ENCODE results near the gene ERMARD. TPM values are rescaled to one million over a fixed set of nuclear protein-coding genes. Genes with fewer than 3 reads are reported as not detected.
"Not testable (repeated sequence)": the region's sequence is repeated elsewhere in the genome, so short reads cannot be mapped to it uniquely, and the experiment has no call there.

ERMARD gene
- total RNA-seq, 2 donors from 2014 or later, result 8.6 to 12.2 TPM

DNA sequence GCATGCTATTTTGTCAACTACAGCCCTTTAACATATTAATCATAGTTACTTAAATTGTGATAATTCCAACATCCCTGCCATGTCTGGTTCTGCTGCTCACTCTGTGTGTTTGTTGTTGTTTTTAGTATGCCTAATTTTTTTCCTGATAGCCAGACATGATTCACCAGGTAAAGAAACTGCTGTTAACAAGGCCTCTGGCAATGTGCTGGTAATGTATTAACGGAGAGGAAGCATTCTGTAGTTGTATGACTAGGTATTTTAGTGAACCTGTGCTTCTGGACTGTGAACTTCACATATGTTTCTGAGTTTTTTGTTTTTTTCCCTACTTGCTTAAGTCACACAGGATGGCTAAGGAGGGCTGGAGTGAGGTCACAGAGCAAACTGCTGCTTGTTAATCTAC, 4.9 kb upstream of the ERMARD start:
- TF ChIP-seq POLR2A (IDR thresholded peaks at IDR 0.05), result no peak
- TF ChIP-seq, protein P1, sequence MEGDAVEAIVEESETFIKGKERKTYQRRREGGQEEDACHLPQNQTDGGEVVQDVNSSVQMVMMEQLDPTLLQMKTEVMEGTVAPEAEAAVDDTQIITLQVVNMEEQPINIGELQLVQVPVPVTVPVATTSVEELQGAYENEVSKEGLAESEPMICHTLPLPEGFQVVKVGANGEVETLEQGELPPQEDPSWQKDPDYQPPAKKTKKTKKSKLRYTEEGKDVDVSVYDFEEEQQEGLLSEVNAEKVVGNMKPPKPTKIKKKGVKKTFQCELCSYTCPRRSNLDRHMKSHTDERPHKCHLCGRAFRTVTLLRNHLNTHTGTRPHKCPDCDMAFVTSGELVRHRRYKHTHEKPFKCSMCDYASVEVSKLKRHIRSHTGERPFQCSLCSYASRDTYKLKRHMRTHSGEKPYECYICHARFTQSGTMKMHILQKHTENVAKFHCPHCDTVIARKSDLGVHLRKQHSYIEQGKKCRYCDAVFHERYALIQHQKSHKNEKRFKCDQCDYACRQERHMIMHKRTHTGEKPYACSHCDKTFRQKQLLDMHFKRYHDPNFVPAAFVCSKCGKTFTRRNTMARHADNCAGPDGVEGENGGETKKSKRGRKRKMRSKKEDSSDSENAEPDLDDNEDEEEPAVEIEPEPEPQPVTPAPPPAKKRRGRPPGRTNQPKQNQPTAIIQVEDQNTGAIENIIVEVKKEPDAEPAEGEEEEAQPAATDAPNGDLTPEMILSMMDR (IDR thresholded peaks at IDR 0.05), result no peak
- intact Hi-C loops (cut with DNase I), result no loop called here

DNA sequence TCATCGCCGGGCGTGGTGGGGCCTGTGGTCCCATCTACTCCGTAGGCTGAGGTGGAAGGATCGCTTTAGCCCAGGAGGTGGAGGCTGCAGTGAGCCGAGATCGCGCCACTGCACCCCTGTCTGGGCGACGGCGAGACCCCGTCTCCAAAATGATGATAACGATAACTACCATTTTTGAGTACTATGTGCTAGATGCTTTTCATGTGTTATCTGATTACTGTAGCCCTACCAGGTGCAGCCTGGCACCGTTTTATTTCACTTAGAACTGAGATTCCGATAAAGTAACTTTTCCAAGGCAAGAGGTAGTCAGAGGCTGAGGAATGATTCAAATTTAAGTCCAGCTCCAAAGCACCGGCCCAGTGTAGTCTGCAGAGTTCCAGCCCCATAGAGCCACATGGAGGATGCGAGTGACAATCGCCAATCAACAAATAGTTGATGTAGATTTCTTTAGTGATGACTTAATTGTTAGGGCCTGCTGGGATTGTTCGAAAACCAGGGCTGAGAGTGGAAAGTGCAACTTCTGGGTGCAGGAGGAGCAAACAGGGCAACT, 727 bp downstream of the ERMARD start:
- DNase-seq, result no peak
- H3K27me3 ChIP-seq, result no peaks in the 10 kb centered on the region
- WGBS, 2 donors, result 3 to 4% methylated on average over 17 to 19 of the region's 19 CpGs

More for the DNA sequence above, 4.9 kb upstream of the ERMARD start:
- Histone ChIP-seq H3K4me3 (no peak overlapping the region), H3K9me3 (no peaks in the 10 kb centered on the region), H3K4me1 (peaks cover 11% of the 10 kb centered on the region), H3K36me3 (replicated peaks in 1 of 2; ENCODE audit: insufficient read depth in 1 of 2, low read depth in 2 of 2) (no peaks in the 10 kb centered on the region), H3K27me3 (no peaks in the 10 kb centered on the region), H3K27ac (no peak overlapping the region)
- WGBS, 2 donors, result 87 to 88% methylated on average over 1 of the region's 1 CpG
- ATAC-seq (no peak), DNase-seq (no peak)

DNA sequence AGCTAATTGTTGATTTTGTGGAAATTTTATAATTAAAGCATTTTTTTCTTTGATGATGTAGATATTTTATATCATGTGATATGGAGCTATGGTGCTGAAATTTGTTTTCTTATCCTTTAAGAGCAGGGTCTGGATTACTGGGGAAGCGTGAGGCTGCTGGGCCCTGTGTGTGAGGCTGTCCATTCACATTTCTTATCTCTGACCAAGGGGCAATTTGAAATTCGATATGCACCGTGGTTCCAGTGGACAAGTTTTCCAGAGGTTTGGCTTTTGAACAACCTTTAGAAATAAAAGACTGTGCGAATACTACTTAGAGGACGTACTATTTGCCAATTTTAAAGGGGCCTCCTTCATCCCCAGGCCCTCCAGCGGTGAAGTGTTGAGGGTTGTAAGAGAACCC, 3.7 kb downstream of the ERMARD start:
- Histone ChIP-seq H3K27me3 (no peaks in the 10 kb centered on the region), H3K27ac (no peak overlapping the region), H3K9me3 (no peaks in the 10 kb centered on the region), H3K36me3 (replicated peaks in 1 of 2; ENCODE audit: insufficient read depth in 1 of 2, low read depth in 2 of 2) (peaks cover 0 to 13% of the 10 kb centered on the region in 2 donors), H3K4me3 (no peak overlapping the region), H3K4me1 (peaks cover 16% of the 10 kb centered on the region)
- intact Hi-C loops (cut with DNase I), result no loop called here
- DNase-seq (no peak), ATAC-seq (no peak)
- TF ChIP-seq, protein P1 (IDR thresholded peaks at IDR 0.05), result no peak
- TF ChIP-seq POLR2A (IDR thresholded peaks at IDR 0.05), result no peak
- WGBS, 2 donors, result 75 to 84% methylated on average over 6 of the region's 6 CpGs

More for the DNA sequence above, 727 bp downstream of the ERMARD start:
- peaks cover 21% of the 10 kb centered on the region for H3K4me1 ChIP-seq
- peaks cover 0 to 2% of the 10 kb centered on the region in 2 donors for H3K36me3 ChIP-seq (replicated peaks in 1 of 2; ENCODE audit: insufficient read depth in 1 of 2, low read depth in 2 of 2)
- intact Hi-C loops (cut with DNase I), result no loop called here
- ATAC-seq, result no peak
- peak overlapping the region; percentile 92 to 99 (median 94) for H3K27ac ChIP-seq
- peak overlapping the region; percentile 54 to 75 for H3K4me3 ChIP-seq
- no peaks in the 10 kb centered on the region for H3K9me3 ChIP-seq
- TF ChIP-seq, protein P1 (IDR thresholded peaks at IDR 0.05), result no peak
- no peak for TF ChIP-seq POLR2A (IDR thresholded peaks at IDR 0.05)

DNA sequence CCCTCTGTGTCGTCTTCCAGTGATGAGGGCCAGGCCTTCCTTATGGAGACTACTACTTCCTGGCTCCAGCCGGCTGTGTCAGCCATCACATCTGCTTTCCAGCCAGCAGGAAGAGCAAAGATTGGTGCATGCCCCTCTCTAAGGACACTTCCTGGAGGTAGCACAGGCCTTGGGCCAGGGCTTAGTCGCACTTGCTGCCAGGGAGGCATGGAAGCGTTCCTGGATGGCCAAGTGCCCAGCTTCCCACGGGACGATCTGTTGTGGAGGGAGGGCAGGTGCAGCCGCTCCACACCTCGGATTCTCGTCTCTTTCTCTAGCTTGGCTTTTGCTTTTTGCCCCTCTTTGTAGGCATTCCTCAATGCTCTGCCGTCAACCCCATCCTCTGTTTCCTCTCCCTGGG, 11.9 kb downstream of the ERMARD start:
- ATAC-seq (no peak), DNase-seq (no peak)
- Histone ChIP-seq H3K4me1 (no peaks in the 10 kb centered on the region), H3K36me3 (replicated peaks in 1 of 2; ENCODE audit: insufficient read depth in 1 of 2, low read depth in 2 of 2) (peaks cover 0 to 11% of the 10 kb centered on the region in 2 donors), H3K4me3 (no peak overlapping the region), H3K9me3 (no peaks in the 10 kb centered on the region), H3K27ac (no peak overlapping the region), H3K27me3 (no peaks in the 10 kb centered on the region)
- no peak for TF ChIP-seq POLR2A (IDR thresholded peaks at IDR 0.05)
- TF ChIP-seq, protein P1 (IDR thresholded peaks at IDR 0.05), result no peak
- intact Hi-C loops (cut with DNase I), result no loop called here
- WGBS, 2 donors, result 77 to 78% methylated on average over 10 of the region's 10 CpGs

DNA sequence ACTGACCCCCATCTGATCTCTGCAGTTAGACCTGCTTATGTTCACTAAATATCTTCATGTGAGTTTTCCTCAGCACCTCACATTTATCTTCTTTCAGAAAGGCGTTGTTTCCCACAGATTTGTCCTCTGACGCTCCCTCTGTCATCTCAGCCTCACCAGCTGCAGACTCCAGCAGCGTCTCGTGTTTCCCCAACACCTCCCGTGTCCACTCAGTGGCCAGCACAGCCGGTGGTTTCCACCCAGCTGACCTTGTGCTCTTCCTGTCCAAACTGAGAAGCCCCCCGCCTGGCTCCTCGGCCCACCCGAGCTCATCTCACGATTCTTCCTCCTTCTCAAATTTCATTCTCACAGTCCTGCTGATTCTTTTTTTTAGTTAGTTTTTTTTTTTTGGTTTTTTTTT, 12.5 kb downstream of the ERMARD start:
- intact Hi-C loops (cut with DNase I), result no loop called here
- ATAC-seq (no peak), DNase-seq (no peak)
- TF ChIP-seq, protein P1 (IDR thresholded peaks at IDR 0.05), result no peak
- no peak for TF ChIP-seq POLR2A (IDR thresholded peaks at IDR 0.05)
- Histone ChIP-seq H3K27me3 (no peaks in the 10 kb centered on the region), H3K27ac (no peak overlapping the region), H3K4me3 (no peak overlapping the region), H3K36me3 (replicated peaks in 1 of 2; ENCODE audit: insufficient read depth in 1 of 2, low read depth in 2 of 2) (peaks cover 0 to 11% of the 10 kb centered on the region in 2 donors), H3K9me3 (no peaks in the 10 kb centered on the region), H3K4me1 (no peaks in the 10 kb centered on the region)
- WGBS, 2 donors, result 87 to 89% methylated on average over 10 of the region's 10 CpGs

DNA sequence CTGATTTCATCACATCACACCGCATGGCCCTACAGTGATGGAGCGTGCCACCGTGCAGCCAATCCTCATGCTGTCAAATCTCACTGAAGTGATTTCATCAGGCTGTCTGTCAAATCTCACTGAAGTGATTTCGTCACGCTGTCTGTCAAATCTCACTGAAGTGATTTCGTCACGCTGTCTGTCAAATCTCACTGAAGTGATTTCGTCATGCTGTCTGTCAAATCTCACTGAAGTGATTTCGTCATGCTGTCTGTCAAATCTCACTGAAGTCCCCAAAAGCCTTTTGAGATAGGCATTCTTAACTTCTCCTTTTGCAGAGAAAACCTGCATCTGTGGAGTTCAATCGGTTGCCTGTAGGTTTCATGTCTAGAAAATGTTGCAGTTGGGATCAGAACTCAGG, 14.4 kb downstream of the ERMARD start:
- H3K36me3 ChIP-seq (replicated peaks in 1 of 2; ENCODE audit: insufficient read depth in 1 of 2, low read depth in 2 of 2); H3K4me1 ChIP-seq; H3K9me3 ChIP-seq; H3K4me3 ChIP-seq; H3K27me3 ChIP-seq; ATAC-seq; H3K27ac ChIP-seq; DNase-seq; intact Hi-C loops (cut with DNase I): not testable (repeated sequence)
- 77 to 88% methylated on average over 10 of the region's 10 CpGs for WGBS, 2 donors
